Suprapubic skin (tissue), 4 donors: ENCODE data around the gene KLHL41. TPM values are rescaled to one million over a fixed set of nuclear protein-coding genes. Genes with fewer than 3 reads are reported as not detected.

Experiments used
- total RNA-seq, 4 donors: library from RNA; depleted of rRNA; stranded (reverse); fragments of >200 nt; gene quantifications; one replicate each; pipeline ENCODE4 v1.1.0, GENCODE V29; 2016

Gene KLHL41
- total RNA-seq, 4 donors from 2014 or later: 0.36 to 1.2 (median 0.58) TPM

Other genes starting within 250 kb of the KLHL41 start
- gene LRP2, start 147.2 kb upstream of the KLHL41 start, total RNA-seq: under 1 TPM; 0.08 to 0.96 (median 0.20) TPM
- gene BBS5, start 30.2 kb upstream of the KLHL41 start, total RNA-seq: 10 to 100 TPM in 2 of 4 donors, 1 to 10 TPM in 2; 4.3 to 24.1 (median 9.8) TPM
- gene FASTKD1, start 64.2 kb downstream of the KLHL41 start, total RNA-seq: 10 to 100 TPM in 3 of 4 donors, 1 to 10 TPM in 1; 8.2 to 22.4 (median 16.1) TPM
- 10 to 100 TPM; 29.0 to 48.0 (median 31.1) TPM for gene PPIG, start 74.6 kb downstream of the KLHL41 start, total RNA-seq
- not detected for gene CFAP210, start 184.7 kb downstream of the KLHL41 start, total RNA-seq
- 1 to 10 TPM; 3.5 to 5.6 (median 4.4) TPM for gene PHOSPHO2, start 184.8 kb downstream of the KLHL41 start, total RNA-seq
- gene KLHL23, start 224.1 kb downstream of the KLHL41 start, total RNA-seq: 1 to 10 TPM in 3 of 4 donors, under 1 TPM in 1; 0.98 to 4.2 (median 3.3) TPM